GM21515 (cell line): ENCODE measurements around the gene NUPR1.
A peak's percentile ranks its signal among the peaks of the same experiment; 100 is the strongest.
"Not testable (repeated sequence)": the region's sequence is repeated elsewhere in the genome, so short reads cannot be mapped to it uniquely, and the experiment has no call there.

Experiments used
- ATAC-seq: cut with Tn5 transposase; IDR thresholded peaks from one replicate; pipeline ENCODE4 v1.9.1; 2021; ENCODE audit not compliant: unreplicated experiment

NUPR1 gene

GRCh38 chr16:28555561-28555960, 16.8 kb upstream of the NUPR1 start:
- ATAC-seq = no peak

GRCh38 chr16:28554634-28555423, 16.1 kb upstream of the NUPR1 start:
- peak; percentile 7 for ATAC-seq

GRCh38 chr16:28553776-28554633, 15.2 kb upstream of the NUPR1 start, which contains the start of gene SGF29:
TSS of gene SGF29 (plus strand) at chr16:28553920. CDS start at chr16:28581070, 27,150 bp downstream.
- peak; percentile 76 for ATAC-seq

- no peak for ATAC-seq
These were observed 10.6 kb upstream of the NUPR1 start for GRCh38 chr16:28549301-28549899.

GRCh38 chr16:28548306-28548802, 9.6 kb upstream of the NUPR1 start:
- no peak for ATAC-seq

- ATAC-seq = no peak
These were observed 7.9 kb upstream of the NUPR1 start for GRCh38 chr16:28546626-28547025.

GRCh38 chr16:28545964-28546363, 7.2 kb upstream of the NUPR1 start:
- not testable (repeated sequence) for ATAC-seq

GRCh38 chr16:28544998-28545397, 6.2 kb upstream of the NUPR1 start:
- ATAC-seq = no peak

GRCh38 chr16:28543072-28543471, 4.3 kb upstream of the NUPR1 start:
- ATAC-seq = no peak

GRCh38 chr16:28542646-28543045, 3.9 kb upstream of the NUPR1 start:
- ATAC-seq = no peak

GRCh38 chr16:28540346-28540745, 1.6 kb upstream of the NUPR1 start:
- ATAC-seq = no peak

GRCh38 chr16:28537964-28538732, 626 bp downstream of the NUPR1 start:
- no peak for ATAC-seq

- ATAC-seq = no peak
These were observed 1.7 kb downstream of the NUPR1 start for GRCh38 chr16:28537076-28537475.

GRCh38 chr16:28534542-28535373, 4.0 kb downstream of the NUPR1 start:
- no peak for ATAC-seq

- ATAC-seq = no peak
These were observed 5.7 kb downstream of the NUPR1 start for GRCh38 chr16:28532940-28533647.

GRCh38 chr16:28531777-28532744, 6.7 kb downstream of the NUPR1 start:
- no peak for ATAC-seq

- ATAC-seq = no peak
These were observed 9.7 kb downstream of the NUPR1 start for GRCh38 chr16:28529124-28529523.

GRCh38 chr16:28528463-28528867, 10.3 kb downstream of the NUPR1 start:
- no peak for ATAC-seq
